HG02759 (cell line): ENCODE data around the gene DMP1.

ENCODE experiments used
- ATAC-seq: cut with Tn5 transposase; IDR thresholded peaks from one replicate; pipeline ENCODE4 v1.9.1; 2021; ENCODE audit warnings: mild to moderate bottlenecking, moderate library complexity; ENCODE audit not compliant: unreplicated experiment

Gene DMP1, protein sequence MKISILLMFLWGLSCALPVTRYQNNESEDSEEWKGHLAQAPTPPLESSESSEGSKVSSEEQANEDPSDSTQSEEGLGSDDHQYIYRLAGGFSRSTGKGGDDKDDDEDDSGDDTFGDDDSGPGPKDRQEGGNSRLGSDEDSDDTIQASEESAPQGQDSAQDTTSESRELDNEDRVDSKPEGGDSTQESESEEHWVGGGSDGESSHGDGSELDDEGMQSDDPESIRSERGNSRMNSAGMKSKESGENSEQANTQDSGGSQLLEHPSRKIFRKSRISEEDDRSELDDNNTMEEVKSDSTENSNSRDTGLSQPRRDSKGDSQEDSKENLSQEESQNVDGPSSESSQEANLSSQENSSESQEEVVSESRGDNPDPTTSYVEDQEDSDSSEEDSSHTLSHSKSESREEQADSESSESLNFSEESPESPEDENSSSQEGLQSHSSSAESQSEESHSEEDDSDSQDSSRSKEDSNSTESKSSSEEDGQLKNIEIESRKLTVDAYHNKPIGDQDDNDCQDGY

DNA sequence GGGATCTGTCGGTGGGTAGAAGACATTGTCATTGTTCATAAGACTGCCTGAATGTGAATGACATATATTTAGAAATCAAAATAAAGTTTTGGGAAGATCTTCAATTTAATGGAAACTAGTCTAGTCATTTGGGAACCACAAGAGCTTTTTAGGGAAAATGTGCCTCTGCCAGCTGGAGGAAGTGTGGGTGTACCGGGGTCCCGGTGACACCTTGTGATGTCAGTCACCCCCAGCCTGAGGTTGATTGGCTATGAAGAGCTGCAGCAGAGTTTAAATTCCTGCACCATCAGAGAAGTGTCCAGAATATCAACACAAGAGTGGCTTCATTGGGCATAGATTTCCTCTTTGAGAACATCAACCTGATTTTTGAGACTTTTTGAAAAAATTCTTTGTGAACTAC is at the start of gene DMP1:
TSS of gene DMP1 (plus strand) at position 301 of the 400 bp plus-strand sequence. CDS start 6,213 bp downstream, outside the sequence.
- no peak for ATAC-seq

DNA sequence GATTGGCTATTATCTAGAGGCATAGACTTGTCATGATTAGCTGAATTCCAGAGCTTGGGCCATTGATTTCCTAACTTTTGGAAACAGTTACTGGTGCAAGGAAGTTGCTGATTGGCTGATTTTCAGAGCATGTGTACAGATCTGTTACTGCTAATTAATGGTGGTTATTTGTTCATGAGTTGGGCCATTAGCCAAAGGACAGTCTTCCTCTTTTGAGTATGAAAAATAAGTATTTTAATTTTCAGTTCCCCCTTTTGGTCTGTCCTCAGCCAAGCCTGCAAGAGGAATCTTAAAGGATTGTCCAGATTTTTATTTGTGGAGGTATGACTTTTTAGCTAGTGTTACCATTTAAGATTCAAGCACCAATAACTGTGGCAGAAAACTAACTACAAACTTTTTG is 48.7 kb upstream of the DMP1 start:
- ATAC-seq: no peak

DNA sequence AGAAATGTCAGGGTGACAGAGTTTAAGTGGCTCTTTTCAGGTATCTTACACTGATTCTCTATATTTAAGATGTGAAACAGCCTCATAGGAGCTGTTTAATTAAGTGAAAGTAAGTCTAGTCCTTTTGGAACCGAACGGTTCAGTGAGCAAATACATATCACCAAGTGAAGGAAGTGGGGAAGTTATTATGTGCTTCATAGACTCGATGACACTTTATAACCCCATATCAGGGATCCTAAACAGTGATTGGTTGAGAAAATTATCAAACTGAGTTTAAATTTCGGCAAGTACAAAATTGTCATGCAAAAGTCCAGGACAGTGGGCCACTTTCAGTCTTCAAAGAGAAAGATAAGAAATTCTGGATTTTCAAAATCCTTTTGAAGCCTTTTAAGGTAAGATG is 41.9 kb upstream of the DMP1 start, which contains the start of gene DSPP:
TSS of gene DSPP (plus strand) at position 301 of the 400 bp plus-strand sequence. CDS start 2,380 bp downstream, outside the sequence.
- ATAC-seq: no peak

DNA sequence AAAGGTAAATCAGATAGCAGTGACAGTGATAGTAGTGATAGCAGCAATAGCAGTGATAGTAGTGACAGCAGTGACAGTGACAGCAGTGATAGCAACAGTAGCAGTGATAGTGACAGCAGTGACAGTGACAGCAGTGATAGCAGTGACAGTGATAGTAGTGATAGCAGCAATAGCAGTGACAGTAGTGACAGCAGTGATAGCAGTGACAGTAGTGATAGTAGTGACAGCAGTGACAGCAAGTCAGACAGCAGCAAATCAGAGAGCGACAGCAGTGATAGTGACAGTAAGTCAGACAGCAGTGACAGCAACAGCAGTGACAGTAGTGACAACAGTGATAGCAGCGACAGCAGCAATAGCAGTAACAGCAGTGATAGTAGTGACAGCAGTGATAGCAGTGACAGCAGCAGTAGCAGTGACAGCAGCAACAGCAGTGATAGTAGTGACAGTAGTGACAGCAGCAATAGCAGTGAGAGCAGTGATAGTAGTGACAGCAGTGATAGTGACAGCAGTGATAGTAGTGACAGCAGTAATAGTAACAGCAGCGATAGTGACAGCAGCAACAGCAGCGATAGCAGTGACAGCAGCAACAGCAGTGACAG is 35.7 kb upstream of the DMP1 start:
- no peak for ATAC-seq

DNA sequence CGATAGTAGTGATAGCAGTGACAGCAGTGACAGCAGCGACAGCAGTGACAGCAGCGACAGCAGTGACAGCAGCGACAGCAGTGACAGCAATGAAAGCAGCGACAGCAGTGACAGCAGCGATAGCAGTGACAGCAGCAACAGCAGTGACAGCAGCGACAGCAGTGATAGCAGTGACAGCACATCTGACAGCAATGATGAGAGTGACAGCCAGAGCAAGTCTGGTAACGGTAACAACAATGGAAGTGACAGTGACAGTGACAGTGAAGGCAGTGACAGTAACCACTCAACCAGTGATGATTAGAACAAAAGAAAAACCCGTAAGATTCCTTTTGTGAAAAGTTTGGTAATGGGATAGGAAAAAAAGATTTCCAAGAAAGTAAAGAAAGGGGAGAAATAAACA is 33.8 kb upstream of the DMP1 start:
- no peak for ATAC-seq

DNA sequence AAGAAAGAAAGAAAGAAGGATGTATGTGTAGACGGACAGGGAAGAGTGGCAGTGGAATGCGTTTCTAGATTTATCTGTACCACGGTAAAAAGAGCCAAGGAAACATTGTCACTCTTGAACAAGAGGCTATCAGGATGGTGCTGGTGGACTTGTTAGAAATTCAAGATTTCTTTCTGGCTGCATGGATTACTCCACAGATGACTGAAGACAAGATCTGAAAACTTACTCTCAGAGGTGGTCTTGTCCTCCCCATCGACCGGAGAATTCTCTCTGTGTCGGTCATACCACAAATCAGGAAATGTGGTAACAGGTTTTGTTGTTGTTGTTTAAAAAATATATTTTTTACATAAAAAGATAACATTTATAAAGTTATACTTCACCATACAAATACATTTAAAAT is 30.0 kb upstream of the DMP1 start:
- ATAC-seq: no peak

DNA sequence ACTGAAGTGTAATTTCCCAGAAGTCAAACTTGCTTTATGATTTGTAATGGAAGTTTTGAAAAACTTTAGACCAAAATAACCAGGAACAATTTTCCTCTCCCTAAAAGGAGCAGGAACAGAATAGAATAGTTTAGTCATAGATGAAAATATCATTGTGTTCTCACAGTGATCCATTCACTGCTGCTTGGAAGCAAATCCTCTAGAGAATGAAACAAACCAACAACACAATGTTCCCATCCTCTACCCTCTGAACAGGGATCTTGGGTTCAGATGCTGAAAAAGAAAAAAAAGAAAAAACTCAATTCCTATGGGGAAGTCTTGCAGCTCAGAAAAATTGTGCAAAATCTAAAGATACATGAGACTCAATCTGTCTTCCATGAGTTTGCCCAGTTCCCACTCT is 29.6 kb upstream of the DMP1 start:
- no peak for ATAC-seq

DNA sequence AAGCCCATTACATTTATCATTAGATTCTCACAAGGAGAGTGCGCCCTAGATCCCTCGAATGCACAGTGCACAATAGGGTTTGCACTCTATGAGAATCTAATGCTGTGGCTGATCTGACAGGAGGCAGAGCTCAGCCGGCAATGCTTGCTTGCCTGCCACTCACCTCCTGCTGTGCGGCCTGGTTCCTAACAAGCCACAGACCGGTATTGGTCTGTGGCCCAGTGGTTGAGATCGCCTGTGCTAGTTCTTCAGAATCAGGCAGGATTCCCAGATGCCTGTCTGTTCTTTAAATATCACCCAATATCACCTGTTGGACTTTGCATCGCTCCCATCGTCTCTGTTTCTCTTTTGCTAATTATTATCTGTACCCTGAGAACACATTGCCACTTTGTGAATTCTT is 27.8 kb upstream of the DMP1 start:
- ATAC-seq: no peak

DNA sequence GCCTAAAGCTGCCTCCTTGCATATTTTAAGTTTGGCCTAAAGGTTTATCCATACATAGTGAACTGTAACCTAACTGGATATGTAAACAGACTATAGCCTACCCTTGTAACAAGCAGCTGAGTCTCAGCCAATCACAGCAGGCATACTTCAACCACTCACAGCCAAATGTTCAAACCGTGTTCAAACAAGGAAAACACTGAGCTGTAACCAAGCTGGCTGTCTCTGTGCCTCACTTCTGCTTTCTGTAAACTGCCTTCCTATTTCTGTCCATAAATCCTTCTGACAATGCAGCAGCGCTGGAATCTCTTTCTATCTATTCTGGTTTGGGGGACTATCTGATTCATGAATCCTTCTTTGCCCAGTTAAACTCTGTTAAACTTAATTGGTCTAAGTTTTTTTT is 25.4 kb upstream of the DMP1 start:
- ATAC-seq: peak; percentile 73

DNA sequence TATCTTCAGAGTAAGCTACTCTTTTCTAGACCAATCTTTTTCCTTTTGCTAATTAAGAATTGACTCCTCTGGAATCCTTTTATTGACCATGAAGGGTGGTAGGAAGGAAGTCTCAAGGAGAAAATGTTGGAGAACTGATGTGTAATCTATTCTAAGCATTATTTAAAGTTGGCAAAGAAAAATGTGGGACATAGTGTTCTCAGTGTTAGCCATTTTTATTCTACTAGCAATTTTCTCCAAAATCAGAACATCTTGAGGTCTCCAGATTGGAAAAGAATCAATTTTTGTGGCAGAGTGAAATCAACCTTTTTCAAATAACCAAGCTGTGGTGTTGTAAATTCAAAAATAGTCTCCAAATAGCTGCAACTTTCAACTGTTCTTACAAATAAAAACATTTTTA is 18.4 kb upstream of the DMP1 start:
- ATAC-seq: no peak

DNA sequence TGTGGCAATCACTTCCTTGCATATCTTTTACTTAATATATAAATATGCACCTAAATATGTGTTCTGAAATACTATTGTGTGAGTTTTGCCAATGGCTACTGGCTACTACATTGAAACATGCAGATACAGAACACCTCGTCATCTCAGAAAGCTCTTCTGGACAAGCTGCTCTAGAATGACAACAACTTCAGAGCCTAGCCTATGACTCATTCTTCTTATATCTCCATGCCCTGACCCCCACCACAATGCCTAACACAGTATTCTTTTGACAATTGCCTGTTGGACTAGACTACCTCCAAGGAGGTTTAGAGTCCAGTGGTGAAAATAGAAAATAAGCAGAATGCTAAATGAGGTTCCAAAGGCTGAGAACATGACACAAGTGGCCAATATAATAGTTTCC is 17.6 kb upstream of the DMP1 start:
- ATAC-seq: no peak

DNA sequence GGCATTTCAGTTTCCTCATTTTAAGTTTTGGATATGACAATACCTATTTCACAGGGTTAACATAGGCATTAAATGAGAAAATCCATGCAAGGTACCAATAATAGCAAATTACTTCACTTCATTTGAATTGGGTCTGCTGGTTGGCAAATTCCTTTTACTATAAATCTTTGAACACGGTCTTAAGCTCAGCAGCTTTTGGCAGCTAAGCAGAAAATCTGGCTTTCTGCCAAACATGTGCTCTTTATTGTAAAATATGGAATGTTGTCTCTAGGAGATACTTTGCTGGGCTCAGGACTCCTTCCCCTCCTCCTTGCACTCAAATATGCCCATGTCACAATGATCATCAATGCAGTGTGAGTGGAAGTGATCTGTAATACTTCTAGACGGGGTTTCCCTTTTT is 16.8 kb upstream of the DMP1 start:
- ATAC-seq: no peak

DNA sequence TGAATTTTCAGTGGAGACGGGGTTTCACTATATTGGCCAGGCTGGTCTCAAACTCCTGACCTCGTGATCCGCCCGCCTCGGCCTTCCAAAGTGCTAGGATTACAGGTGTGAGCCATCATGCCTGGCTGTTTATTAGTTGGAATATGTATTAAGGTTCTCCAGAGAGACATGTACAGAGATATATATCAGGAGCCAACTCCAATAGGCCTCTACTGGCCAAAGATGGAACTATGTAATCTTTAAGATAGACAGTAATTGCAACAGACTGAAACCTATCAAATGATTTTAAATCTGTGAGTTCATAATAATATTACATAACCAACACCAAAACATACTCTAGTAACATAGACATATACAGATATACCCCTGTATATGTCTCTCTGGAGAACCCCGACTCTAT is 5.8 kb upstream of the DMP1 start:
- ATAC-seq: no peak

DNA sequence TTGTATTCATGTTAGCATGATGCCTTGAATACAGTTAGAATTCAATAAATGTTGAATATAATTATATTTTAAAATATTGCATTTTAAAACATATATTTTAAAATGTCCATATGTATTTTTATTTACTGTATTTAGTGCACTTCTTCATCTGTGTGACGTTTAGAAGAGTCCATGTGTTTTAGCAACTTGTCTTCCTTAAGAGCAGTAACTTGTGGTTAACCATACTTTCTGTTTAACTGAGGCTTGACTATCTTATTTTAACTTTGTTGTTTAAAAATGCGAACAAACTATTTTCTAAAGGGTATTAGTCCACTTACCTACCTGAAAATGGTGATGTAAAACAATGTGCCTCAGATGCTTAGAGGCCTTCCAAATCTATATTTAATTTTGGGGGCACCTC is 858 bp downstream of the DMP1 start:
- ATAC-seq: no peak

DNA sequence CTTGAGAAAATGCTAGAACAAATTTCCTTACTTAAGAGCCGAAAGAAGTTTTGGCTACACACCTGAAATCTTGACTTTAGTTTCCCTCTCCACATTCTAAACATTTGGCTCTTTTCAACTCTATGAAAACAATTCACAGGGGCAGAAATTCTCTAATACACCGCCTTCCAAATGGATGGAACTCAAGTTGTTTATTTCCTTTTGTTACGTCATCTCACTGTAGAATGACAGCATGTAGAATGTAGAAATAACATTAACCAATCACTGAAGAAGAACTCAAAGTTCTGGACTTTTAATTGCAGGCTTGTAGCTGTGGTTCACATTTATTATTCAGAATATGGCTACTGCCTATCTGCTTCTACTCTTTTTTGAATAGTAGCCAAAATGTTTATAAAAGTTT is 1.9 kb downstream of the DMP1 start:
- no peak for ATAC-seq

DNA sequence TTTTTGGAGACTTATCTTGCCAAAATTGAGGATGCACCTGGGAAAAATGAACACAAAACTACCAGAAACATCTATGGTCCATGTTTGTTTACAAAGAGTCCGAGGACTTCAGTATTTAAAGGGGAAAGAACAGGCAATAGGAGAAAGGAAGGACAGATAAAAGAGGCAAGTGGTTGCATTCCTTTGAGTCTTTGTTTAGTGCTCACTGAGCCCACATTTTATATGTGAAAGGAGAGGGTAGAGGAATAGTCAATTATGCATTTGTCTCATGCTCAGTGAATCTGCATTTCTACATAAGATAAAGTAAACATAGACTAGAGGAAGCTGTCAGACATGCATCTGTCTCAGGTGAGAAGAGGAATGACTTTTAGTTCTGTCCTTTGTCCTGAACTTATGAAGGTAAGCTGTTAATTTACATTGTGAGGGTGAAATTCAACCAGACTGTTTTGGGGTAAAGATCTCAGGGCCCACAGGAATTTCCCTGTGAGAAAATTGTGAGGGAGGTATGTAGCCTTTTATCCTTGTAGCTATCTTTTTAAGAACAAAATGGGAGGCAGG is 4.5 kb downstream of the DMP1 start:
- no peak for ATAC-seq

DNA sequence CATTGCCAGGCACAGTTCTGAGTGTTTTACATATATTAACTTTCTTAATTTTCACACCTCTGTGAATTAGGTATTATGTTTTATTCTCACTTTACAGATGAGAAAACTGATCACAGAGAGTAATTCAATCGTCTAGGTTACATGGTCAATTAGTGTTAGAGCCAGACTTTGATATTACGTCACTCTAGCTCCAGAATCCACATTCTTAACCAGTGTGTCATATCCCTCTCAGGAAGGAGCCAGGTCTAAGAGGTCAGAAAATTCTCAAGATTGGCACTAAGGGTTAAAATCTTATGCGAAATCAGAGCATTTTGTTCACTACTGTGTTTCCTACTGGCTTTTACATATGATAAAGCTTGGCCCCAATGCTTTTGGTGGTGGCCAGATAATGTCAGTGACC is 7.4 kb downstream of the DMP1 start:
- no peak for ATAC-seq

DNA sequence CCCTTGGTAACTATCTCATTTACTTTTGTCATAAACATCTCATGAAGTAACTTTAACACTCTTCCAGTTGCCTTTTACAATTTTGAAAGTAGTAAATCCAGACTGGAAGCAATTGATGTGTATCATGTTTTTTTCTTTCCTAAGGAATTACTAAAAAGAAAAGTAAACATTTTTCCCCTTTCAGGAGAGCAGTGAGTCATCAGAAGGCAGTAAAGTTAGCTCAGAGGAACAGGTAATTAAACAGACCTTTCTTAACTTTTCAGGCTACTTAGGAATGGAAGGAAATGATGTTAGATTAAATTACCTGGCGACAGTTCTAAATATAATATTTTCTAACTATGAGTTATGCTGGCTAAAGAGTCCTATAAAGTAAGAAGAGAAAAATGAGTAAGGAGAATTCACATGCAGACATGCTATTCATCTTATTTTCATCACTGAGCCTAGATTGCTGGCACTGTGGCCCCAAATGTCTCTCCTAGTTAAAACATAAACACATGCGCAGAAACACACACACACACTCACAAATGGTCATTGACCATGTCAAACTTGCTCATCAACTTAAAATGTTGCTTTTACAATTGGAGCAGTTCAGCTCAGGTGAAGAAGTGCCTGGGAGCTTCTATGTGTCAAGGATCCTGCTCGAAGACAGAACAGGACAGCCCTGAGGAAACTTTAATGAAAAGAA is 9.3 kb downstream of the DMP1 start:
- no peak for ATAC-seq

DNA sequence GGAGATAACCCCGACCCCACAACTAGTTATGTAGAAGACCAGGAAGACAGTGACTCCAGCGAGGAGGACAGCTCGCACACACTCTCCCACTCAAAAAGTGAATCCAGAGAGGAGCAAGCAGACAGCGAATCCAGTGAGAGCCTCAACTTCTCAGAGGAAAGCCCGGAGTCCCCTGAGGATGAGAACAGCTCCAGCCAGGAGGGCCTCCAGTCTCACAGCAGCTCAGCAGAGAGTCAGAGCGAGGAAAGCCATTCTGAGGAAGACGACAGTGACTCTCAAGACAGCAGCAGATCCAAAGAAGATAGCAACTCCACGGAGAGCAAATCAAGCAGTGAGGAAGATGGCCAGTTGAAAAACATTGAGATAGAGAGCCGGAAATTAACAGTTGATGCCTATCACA is 12.8 kb downstream of the DMP1 start:
- ATAC-seq: no peak

DNA sequence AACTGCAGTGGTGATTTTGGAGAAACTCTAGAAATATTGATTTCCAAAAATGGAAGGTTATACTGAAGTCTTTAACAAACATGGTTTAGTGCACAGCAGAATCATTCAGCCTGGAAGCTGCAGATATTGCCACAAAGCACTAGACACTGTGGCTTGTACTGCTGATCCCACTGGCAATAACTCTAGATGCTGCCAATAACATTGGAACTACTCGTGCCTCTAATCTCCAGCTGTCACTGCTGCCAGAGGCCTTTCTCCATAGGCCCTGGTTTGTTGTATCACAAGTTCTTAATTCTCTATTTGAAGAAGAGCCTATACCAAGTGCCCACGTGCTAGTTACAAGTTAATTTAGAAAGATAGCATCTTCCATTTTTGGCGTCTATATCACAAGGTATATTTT is 19.3 kb downstream of the DMP1 start:
- ATAC-seq: no peak

DNA sequence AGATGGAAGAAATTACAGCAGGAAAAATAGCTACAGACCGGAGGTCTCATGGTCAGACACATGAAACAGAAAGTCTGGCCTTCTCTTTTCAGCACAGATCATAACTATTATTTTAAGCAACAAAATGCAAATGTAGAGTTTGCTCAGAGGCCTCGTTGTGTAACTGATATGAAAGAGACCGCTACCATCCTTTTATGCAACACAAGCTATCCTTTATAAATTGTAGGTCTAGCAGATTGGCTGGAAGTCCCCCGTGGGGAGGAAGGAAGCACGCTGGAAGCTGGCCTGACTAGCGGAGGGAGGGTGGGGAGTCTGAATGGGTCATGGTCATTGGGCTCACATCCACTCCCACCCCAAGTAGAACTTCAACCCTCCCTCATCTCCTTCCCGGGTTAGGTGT is 27.7 kb downstream of the DMP1 start:
- peak; percentile 85 for ATAC-seq
